HG02884 (cell line): Measurements from ENCODE around the gene UBASH3B.

Source experiments
- ATAC-seq: cut with Tn5 transposase; IDR thresholded peaks from one replicate; pipeline ENCODE4 v1.9.1; 2021; ENCODE audit warnings: mild to moderate bottlenecking, moderate library complexity; ENCODE audit not compliant: unreplicated experiment

The UBASH3B gene

DNA sequence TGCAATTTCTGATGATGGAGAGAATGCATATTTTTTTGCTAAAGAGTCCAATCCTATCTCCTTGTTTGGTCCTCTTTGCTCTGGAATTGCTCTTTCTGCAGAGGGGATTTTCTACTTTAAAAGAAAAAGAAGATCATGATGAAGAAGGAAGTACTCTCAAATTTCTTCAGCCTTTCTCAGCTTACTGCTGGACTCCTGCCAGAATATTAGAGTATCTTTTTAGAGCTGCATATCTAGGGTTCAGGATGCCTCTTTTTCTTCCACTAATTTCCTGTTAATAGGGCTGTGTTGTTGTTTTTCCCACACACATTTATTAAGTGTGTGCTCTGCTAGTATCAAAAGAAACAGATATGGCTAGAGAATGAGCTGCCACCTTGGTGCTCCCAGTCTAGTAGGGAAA, 18.2 kb downstream of the UBASH3B start:
- ATAC-seq = no peak

- no peak for ATAC-seq
These were observed 21.1 kb downstream of the UBASH3B start for GRCh38 chr11:122676638-122677037.

DNA sequence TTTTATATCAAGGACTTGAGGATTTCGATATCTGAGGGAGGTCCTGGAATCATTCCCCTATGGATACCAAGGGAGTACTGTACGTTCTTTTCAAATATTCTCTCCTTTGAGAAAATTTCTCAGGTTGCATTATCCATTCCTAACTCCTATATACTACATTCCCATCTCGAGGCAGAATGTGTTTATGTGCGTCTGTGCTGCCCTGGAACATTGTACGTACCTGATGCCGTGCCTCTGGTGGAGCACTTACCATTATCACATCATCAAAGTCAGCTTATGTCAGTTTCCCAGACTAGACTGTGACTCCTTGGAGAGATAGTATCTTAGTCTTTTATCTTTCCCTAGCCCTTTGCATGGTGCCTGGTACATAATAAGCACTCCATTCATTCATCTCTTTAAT, 21.7 kb downstream of the UBASH3B start:
- ATAC-seq = no peak

DNA sequence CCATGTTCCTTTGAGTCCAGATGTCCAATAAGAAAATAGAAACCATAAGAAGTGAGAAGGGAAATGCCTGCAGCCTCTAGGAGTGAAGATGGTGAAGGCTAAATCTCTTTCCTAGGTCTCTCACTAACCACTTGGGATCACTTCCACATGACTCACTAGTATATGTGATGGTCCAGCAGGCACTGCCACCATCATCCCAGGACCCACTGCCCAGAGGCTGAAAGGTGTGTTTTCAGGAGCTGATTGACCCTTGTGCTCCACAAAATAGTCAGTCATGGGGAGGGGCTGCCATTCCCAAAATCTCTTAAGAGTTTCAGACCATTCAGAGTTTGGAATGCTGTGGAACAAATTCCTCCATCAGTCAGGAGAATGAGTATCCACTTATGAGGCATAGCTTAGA, 22.9 kb downstream of the UBASH3B start:
- ATAC-seq = no peak

DNA sequence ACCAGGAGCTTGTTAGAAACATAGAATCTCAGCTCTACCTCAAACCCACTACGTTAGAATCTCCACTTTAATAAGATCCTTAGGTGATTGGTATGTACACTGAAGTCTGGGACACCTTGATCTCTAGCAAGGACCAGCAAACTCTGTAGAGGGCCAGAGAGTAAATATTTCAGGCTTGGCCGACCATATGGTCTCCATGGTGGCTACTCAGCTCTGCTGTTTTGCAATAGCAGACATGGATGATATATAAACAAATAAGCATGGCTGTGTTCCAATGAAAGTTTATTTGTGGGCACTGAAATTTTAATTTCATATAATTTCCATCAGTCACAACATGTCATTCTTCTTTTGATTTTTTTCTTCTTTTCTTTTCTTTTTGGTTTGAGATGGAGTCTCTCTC, 23.9 kb downstream of the UBASH3B start:
- no peak for ATAC-seq

- ATAC-seq = no peak
These were observed 25.5 kb downstream of the UBASH3B start for GRCh38 chr11:122681070-122681469.

GRCh38 chr11:122681735-122682134, 26.2 kb downstream of the UBASH3B start:
- no peak for ATAC-seq

GRCh38 chr11:122682464-122682863, 26.9 kb downstream of the UBASH3B start:
- ATAC-seq = no peak

- ATAC-seq = no peak
These were observed 29.5 kb downstream of the UBASH3B start for GRCh38 chr11:122685041-122685440.

- ATAC-seq = no peak
These were observed 30.6 kb downstream of the UBASH3B start for GRCh38 chr11:122686111-122686510.

DNA sequence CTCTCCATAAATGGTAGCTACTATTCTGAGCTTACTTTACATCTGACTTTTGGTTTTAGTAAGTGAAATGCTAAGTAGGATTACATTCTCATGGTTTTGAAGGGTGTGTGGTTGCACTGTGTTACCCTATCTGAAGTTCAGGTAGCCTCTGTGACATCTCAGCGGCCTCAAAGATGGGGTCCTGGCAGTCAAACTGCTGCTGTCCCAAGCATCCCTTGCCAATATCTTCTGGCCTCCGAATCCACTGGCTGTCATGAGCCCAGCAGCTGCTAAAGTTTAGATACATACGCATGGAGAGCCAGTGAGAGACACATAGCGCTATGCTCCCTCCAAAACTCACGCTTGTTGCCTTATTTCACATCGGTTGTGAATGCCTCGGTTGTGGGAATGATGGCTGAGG, 34.9 kb downstream of the UBASH3B start:
- peak; percentile 76 for ATAC-seq

DNA sequence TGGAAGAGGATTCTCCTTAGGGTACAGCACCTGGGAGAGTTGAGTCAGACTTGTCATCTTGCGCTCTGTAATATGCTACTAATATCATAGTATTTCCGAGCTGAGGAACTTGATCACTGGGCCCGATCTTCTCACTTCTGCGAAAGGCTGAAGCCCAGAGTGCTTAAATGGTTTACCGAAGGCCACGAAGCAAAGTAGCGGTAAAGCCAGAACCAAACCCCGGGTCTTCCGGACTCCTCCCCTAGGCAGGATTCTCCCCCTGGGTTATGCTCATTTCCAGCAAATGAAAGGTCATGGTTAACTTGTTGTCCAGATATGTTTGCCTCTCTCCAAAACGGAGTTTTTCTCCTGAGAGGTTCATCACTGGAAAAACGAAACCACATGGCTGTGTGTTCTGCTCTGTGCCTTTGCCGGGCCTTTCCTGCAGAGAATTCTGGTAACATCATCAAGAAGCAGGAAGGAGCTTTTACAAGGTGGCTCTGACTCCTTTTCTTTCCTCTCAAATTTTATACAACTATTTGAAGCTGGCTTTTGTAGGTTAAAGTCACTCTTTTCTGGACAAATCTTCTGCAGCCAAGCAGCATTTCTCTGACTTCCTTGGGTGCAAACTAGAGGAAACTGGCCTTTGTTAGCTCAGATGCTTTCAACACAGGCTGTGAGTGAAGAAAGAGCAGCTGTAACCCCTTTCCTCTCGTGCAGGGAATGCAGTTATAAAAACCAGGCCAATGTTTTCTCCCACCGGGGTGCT, 35.5 kb downstream of the UBASH3B start:
- peak; percentile 19 for ATAC-seq

DNA sequence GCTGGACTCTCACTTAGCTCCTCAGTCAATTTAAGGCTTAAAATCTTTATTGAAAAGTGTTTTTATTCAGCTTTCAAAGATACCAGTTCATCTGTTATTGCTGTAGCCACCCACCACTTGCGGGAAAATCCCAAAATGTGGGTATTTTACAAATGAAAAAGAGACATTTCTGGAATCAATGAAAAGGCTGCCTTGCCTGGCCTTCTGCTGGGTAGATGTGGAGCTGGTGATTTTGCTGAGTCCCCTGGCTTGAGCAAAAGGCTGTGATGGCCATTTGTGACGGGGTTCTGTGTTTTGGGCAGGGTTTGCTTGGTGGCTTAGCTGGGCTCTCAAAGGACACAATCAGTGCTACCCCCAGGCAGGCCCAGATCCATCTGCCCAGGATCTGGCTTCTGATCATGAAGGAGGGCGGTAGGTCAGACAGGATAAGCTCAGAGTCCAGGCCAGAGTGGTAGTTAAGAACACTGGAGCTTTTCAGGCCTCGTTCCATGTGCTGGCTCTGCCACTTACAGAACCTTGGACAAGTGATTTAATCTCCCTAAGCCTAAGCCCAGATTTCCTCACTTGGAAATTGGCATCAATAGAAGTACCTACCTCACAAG, 36.1 kb downstream of the UBASH3B start:
- ATAC-seq = no peak

GRCh38 chr11:122692444-122692843, 36.9 kb downstream of the UBASH3B start:
- ATAC-seq = no peak

GRCh38 chr11:122695076-122695615, 39.6 kb downstream of the UBASH3B start:
- ATAC-seq = no peak

- peak; percentile 61 for ATAC-seq
These were observed 41.1 kb downstream of the UBASH3B start for GRCh38 chr11:122696662-122697061.

DNA sequence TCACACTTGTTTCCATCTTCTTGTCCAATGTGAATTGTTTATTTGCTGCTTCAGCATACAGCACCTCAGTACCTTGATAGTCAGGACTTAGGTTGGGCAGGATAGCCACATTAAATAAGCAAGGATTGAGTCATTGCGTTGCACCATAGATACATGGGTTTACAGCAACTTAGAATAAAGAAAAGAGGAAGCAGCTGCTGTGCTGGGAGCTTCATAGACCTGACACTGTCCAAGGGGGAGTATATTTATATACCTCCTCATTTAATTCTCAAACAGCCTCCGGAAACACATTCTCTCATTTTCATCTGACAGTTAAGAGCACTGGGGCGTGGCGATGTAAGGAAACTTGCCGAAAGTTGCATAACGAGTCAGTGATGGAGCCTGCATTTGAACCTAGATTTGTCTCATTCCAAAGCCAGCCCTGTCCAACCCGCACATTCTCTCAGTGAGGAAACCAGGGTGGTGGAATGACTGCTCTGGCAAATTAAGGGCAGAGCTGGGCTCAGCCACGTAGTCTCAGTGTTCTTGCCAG, 42.2 kb downstream of the UBASH3B start:
- ATAC-seq = peak; percentile 85

DNA sequence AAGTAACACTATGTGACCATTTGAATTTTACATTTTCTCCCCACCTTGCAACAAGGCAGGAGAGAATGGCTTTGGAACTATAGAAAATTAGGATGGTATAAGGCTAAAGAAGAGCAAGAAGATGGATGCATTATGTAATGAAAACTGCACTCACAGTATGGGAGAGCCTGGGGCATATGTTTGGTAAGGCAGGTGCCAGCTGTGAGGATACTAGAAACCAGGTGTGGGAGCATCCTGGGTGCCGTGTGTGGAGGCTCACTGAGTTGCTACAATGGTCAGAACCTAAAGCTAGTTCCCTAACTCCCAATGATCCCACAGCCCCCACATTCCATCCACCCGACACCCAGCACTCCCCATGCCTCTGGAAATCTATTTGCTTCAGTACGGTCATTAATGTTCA, 42.9 kb downstream of the UBASH3B start:
- no peak for ATAC-seq

DNA sequence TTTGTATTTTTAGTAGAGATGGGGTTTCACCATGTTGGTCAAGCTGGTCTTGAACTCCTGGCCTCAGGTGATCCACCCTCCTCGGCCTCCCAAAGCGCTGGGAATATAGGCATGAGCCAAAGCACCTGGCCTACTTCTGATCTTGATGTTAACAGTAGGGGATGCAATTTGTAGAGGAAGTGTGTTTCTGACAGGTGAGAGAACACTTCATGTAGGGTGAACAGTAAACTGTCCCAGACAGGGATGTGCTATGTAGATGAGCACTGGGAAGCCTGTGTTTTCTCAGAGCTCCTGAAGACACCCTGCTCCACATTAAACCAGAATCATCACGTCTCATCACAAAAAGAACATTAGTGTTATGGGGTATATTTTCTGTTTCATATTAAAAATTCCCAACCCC, 45.1 kb downstream of the UBASH3B start:
- ATAC-seq = no peak

- ATAC-seq = no peak
These were observed 45.6 kb downstream of the UBASH3B start for GRCh38 chr11:122701143-122701542.

- ATAC-seq = no peak
These were observed 48.2 kb downstream of the UBASH3B start for GRCh38 chr11:122703541-122704272.
